Measurements from ENCODE around the gene HPSE. TPM values are rescaled to one million over a fixed set of nuclear protein-coding genes. Genes with fewer than 3 reads are reported as not detected.
A peak's percentile ranks its signal among the peaks of the same experiment; 100 is the strongest.
"Not testable (repeated sequence)": the region's sequence is repeated elsewhere in the genome, so short reads cannot be mapped to it uniquely, and the experiment has no call there.

Gene HPSE
- total RNA-seq, 1 experiment from 2014 or later = 0.53 TPM

DNA sequence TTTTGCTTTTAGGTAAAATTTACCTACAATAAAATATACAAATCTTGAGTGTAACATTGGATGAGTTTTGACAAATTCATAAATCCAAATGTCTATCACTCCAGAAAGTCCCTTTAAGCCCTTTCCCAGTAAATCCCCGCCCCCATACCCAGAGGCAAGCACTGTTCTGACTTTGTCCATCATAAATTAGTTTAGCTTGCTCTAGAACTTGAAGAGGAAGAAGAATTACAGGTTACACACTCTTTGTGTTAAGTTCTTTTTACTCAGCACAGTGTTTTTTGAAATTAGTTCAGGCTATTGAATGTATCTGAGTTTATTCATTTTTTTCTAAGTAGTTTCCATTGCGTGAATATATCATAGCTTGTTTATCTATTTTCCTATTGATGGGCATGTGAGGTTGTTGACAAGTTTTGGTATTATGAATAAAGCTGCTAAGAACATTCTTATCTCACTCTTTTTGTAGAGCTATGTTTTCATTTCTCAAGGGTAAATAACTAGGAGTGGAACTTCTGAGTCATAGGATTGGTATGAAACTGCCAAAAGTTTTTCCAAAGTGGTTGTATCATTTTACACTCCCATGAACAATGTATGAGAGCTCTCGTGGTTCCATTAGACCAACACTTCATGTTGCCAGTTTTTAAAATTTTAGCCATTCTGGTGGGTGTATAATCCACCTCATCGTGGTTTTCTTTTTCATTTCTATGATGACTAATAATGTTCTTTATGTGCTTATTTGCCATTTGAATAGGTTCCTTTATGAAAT lies 22.4 kb upstream of the HPSE start:
- no peak overlapping the region for H3K4me3 ChIP-seq
- H3K27ac ChIP-seq = peak overlapping the region; percentile 55
- no peaks in the 10 kb centered on the region for H3K27me3 ChIP-seq
- H3K9me3 ChIP-seq (replicated peaks) = no peaks in the 10 kb centered on the region
- no peaks in the 10 kb centered on the region for H3K36me3 ChIP-seq
- peak in 1 of 2 experiments; percentile 82 for DNase-seq
- H3K4me1 ChIP-seq = peaks cover 25% of the 10 kb centered on the region

DNA sequence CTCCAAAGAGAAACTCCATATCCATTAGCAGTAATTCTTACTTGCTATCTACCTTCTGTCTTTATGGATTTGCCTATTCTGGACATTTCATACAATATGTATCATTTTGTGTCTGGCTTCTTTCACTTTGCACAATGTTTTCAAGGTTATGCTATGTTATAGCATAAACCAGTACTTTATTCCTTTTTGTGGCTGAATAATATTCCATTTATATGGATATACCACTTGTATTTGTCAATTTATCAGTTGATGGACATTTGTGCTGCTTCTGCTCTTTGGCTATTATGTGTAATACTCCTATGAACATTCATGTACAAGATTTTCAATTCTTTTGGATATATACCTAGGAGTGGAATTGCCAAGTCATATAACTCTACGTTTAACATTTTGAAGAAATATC lies 18.9 kb upstream of the HPSE start:
- Histone ChIP-seq H3K27ac (no peak overlapping the region), H3K4me1 (peaks cover 20% of the 10 kb centered on the region), H3K9me3 (replicated peaks) (no peaks in the 10 kb centered on the region), H3K4me3 (no peak overlapping the region), H3K36me3 (no peaks in the 10 kb centered on the region), H3K27me3 (no peaks in the 10 kb centered on the region)
- no peak for DNase-seq

DNA sequence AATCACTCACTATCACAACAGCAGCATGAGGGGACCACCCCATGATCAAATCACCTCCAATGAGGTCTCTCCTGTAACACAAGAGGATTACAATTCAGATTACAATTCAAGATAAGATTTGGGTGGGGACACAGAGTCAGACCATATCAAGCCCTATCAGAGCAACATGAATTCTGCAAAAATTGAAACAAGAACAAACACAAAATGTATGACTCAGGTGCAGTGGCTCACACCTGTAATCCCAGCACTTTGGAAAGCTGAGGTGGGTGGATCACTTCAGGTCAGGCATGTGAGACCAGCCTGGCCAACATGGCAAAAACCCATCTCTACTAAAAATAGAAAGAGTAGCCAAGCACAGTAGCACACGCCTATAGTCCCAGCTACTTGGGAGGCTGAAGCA lies 13.4 kb upstream of the HPSE start:
- no peak for DNase-seq
- H3K4me3 ChIP-seq = no peak overlapping the region
- no peak overlapping the region for H3K27ac ChIP-seq
- no peaks in the 10 kb centered on the region for H3K9me3 ChIP-seq (replicated peaks)
- no peaks in the 10 kb centered on the region for H3K27me3 ChIP-seq
- no peaks in the 10 kb centered on the region for H3K4me1 ChIP-seq
- no peaks in the 10 kb centered on the region for H3K36me3 ChIP-seq

DNA sequence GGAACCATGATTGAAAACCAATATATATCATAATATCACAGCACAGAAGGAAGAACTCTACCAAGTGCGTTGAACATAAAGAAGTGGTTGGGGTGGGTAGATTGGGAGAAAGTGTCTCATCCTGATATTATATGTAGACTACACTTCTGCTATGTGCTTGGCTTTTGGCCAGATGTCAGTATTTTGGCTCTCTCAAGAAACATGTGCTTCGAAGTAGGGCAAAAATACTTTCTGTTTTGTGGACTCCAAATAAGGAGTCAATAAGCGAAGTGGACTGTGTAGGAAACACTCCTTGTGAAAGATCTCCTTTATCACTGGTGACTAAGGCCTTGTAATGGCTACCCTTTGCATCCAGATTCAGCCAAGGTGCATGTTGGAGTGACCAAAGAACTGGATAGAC lies 7.8 kb upstream of the HPSE start:
- Histone ChIP-seq H3K27ac (no peak overlapping the region), H3K4me1 (0 out of 2 replicates have a peak, but pooled peaks cover 3% of the 10 kb centered on the region), H3K4me3 (no peak overlapping the region), H3K27me3 (no peaks in the 10 kb centered on the region), H3K36me3 (no peaks in the 10 kb centered on the region), H3K9me3 (replicated peaks) (no peaks in the 10 kb centered on the region; the same call in 1 of the 2 replicates)
- no peak for DNase-seq

DNA sequence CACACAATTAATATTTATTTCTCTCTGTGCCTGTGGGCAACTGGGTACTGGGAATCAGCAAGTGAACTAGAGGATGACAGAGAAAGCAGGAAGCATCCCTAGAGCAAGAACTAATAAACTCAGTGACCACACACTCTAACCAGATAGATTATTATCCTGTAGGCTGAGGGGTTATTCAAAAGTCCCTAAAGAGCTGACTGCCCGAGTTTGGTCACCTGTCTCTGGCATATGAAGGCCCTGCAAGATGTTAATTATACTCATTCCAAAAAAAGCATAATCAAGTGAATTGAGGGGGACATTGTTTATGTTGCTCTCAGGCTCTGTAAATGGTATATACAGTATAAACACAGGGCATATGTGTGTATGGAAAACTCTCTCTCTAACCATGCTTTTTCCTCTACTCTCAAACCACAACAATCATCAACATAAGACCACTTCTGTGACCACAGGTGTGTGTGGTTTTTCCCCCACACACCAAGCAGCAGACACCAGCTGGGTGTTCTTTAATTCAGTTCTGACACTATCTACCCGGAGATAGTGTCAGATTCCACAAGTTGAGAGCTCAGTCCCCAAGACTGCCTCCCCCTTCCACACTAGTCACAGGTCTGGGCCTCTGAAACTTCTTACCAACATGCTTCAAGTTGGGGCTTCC lies 6.2 kb upstream of the HPSE start:
- Histone ChIP-seq H3K9me3 (replicated peaks) (no peaks in the 10 kb centered on the region; the same call in 1 of the 2 replicates), H3K27me3 (peaks cover 2% of the 10 kb centered on the region; the same call in 1 of the 2 replicates), H3K4me3 (no peak overlapping the region), H3K27ac (no peak overlapping the region), H3K4me1 (0 out of 2 replicates have a peak, but pooled peaks cover 3% of the 10 kb centered on the region), H3K36me3 (no peaks in the 10 kb centered on the region)
- peak in 1 of 2 experiments; percentile 22 for DNase-seq

DNA sequence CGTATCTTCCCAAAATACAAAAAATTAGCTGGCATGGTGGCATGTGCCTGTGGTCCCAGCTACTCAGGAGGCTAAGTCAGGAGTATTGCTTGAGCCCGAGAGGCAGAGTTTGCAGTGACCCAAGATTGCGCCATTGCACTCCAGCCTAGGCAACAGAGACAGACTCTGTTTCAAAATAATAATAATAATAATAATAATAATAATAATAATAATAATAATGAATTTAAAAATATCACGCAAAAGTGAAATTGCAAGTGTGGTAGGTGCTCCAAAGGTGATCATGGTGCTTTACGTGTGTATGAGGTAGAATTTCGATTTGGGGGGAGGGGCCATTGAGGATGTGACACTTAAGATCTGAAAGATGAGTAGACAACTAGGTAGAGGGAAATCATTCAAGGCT lies 4.9 kb upstream of the HPSE start:
- no peaks in the 10 kb centered on the region; the same call in 1 of the 2 replicates for H3K9me3 ChIP-seq (replicated peaks)
- DNase-seq = no peak
- H3K36me3 ChIP-seq = no peaks in the 10 kb centered on the region
- H3K4me1 ChIP-seq = peaks cover 3% of the 10 kb centered on the region; the same call in 1 of the 2 replicates
- no peak overlapping the region for H3K4me3 ChIP-seq
- H3K27ac ChIP-seq = no peak overlapping the region
- peaks cover 5% of the 10 kb centered on the region; the same call in 1 of the 2 replicates for H3K27me3 ChIP-seq

DNA sequence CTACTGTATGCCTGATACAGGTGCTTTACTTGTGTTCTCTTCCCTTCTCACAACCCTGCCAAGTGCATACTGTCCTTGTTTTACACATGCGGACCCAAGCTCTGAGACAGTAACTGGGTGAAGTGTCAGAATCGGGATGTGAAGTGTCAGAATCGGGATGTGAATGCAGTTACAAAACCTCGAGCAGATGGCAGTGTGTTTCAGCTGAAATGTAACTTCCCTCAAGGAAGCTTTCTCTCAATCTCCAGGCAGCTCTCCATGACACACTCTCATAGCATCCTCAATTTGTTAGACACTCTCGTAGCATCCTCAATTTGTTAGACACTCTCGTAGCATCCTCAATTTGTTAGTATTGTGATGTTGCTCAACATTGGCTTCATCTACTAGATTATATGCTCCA lies 1.1 kb upstream of the HPSE start:
- no peaks in the 10 kb centered on the region for H3K36me3 ChIP-seq
- H3K4me3 ChIP-seq = no peak overlapping the region
- no peak overlapping the region for H3K27ac ChIP-seq
- H3K9me3 ChIP-seq (replicated peaks) = no peaks in the 10 kb centered on the region; the same call in 1 of the 2 replicates
- H3K4me1 ChIP-seq = peaks cover 4% of the 10 kb centered on the region; the same call in 1 of the 2 replicates
- peaks cover 17% of the 10 kb centered on the region for H3K27me3 ChIP-seq
- no peak for DNase-seq

DNA sequence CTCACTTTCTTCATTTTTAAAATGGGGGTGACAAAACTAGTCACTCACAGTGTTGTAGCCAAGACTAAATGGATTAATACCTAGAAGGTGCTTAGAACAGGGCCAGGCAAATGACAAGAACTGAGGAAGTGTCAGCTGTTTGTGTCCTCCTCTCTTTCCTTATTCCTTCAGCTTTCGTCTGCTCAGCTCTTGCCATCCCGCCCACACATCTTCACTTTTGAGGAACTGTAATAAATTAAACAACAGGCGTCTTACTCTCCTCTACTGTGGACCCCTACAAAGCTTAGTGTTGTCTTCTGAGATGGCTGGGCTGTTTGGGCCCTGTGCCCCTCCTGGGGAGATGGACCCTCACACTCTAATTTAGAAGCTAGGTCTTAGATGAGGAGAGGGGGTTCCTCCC lies 2.7 kb downstream of the HPSE start:
- H3K27me3 ChIP-seq = peaks cover 17% of the 10 kb centered on the region
- H3K4me1 ChIP-seq = peaks cover 4% of the 10 kb centered on the region; the same call in 1 of the 2 replicates
- H3K27ac ChIP-seq = no peak overlapping the region
- H3K4me3 ChIP-seq = no peak overlapping the region
- DNase-seq = no peak
- no peaks in the 10 kb centered on the region for H3K9me3 ChIP-seq (replicated peaks)
- no peaks in the 10 kb centered on the region for H3K36me3 ChIP-seq

DNA sequence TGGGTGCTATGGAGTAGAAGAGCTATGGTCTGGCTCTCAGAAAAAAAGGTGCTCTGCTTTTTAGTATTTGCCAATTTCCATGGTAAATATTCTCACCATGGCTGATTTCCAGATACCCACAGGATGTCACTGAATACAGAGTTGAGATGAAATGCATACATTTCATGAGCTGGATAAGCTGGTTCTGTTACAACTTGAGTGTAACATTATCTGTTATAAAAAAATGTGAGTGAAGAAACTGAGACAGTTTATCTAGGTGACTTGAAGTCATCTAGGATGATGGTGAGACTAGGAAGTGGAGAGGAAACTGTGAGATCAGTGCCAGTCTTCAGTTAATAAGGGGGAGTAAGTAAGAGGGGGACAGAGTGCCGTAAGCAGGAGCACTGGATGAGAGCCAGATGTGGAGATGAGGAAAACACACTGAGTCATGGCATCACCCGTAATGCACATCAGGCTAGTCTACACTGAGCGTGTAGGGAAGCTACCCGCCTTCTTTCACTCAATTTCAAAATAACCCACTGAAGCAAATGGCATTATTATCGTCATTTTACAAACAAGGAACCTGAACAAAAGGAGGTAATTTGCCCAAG lies 5.0 kb downstream of the HPSE start:
- Histone ChIP-seq H3K4me3 (no peak overlapping the region), H3K36me3 (no peaks in the 10 kb centered on the region), H3K4me1 (peaks cover 4% of the 10 kb centered on the region; the same call in 1 of the 2 replicates), H3K9me3 (replicated peaks) (no peaks in the 10 kb centered on the region), H3K27me3 (peaks cover 12% of the 10 kb centered on the region), H3K27ac (no peak overlapping the region)
- DNase-seq = no peak

DNA sequence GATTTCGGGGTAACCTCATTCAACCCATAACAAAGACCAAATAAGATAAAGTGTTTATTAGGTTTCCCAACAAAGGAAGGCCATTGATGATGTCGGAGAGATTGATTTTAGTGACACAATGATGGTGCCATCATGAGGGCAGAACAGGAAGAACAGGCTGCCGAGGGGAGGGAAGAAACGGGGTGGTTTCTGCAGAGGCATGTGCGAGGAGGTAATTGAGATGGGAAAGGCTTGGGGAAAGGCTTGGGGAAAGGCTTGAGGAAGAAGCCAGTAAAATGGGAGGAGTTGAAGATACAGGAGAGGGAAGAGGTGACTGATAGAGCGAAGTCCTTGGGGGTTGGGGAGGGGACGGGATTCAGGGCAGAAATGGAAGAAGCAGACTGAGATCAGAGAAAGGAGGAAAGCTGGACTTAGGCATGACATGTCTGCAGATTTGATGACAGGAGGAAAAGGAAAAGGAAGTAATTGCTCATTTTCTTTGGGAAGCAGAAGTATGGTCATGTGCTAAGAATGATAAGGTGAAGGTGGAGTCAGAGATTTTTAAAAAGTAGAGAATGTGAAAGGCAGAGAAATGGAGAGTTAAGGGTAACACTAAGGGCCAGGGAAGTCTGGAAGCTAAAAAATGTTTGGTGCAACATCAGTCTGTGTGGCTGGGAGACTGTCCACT lies 6.0 kb downstream of the HPSE start:
- H3K27me3 ChIP-seq = peaks cover 4% of the 10 kb centered on the region; the same call in 1 of the 2 replicates
- no peaks in the 10 kb centered on the region for H3K36me3 ChIP-seq
- no peaks in the 10 kb centered on the region for H3K9me3 ChIP-seq (replicated peaks)
- no peaks in the 10 kb centered on the region for H3K4me1 ChIP-seq
- H3K27ac ChIP-seq = no peak overlapping the region
- peak in 1 of 2 experiments; percentile 14 for DNase-seq
- H3K4me3 ChIP-seq = no peak overlapping the region

DNA sequence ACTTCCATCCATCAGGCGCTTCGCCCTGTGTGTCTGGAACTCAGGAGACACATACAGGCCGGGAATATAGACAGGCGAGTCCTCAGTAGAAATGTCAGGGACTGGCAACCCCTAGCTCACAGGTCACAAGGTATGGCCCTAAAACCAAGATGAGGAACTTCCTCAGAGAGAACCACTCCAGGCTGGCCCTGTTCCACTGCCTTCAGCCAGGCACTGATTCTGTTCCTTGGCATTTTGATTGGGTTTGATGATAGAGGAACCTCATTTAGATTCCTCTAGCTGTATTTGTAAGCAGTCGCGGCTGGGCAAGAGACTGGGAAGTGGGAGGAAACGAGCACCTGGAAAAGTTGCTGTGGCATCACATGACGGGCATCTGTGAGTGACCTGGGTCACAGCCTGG lies 8.1 kb downstream of the HPSE start:
- Histone ChIP-seq H3K27ac (no peak overlapping the region), H3K4me1 (no peaks in the 10 kb centered on the region), H3K4me3 (no peak overlapping the region), H3K9me3 (replicated peaks) (no peaks in the 10 kb centered on the region), H3K27me3 (no peaks in the 10 kb centered on the region; the same call in 1 of the 2 replicates), H3K36me3 (no peaks in the 10 kb centered on the region)
- no peak for DNase-seq

DNA sequence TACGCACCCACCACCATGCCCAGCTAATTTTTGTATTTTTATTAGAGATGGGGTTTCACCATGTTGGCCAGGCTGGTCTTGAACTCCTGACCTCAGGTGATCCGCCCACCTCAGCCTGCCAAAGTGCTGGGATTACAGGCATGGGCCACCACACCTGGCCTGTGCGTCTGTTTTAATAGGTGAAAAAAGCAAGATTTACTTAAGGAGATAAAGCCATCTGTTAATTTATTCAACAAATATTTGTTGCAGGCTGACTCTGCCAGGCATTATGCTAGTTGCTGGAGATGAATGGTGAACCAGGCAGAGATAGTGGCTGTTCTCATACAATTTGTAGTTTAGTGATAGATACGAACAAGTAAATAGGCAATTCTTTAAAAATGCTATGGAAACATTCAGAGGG lies 9.3 kb downstream of the HPSE start:
- H3K36me3 ChIP-seq; H3K4me1 ChIP-seq; DNase-seq; H3K27ac ChIP-seq; H3K9me3 ChIP-seq (replicated peaks); H3K27me3 ChIP-seq; H3K4me3 ChIP-seq: not testable (repeated sequence)

DNA sequence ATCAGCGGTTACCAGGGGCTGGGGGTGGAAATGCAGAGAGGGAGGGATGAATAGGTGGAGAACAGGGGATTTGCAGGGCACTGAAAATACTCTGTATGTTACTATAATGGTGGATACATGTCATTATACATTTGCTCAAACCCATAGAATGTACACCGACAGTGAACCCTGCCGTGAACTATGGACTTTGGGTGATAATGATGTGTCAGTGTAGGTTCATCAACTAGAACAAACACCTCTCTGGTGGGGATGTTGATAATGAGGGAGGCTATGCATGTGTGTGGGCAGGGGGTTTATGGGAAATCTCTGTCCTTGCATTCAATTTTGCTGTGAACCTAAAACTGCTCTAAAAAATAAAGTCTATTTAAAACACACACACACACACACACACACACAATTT lies 11.5 kb downstream of the HPSE start:
- Histone ChIP-seq H3K27ac (no peak overlapping the region), H3K4me3 (no peak overlapping the region), H3K9me3 (replicated peaks) (no peaks in the 10 kb centered on the region), H3K4me1 (no peaks in the 10 kb centered on the region), H3K27me3 (no peaks in the 10 kb centered on the region; the same call in 1 of the 2 replicates), H3K36me3 (no peaks in the 10 kb centered on the region)
- no peak for DNase-seq

DNA sequence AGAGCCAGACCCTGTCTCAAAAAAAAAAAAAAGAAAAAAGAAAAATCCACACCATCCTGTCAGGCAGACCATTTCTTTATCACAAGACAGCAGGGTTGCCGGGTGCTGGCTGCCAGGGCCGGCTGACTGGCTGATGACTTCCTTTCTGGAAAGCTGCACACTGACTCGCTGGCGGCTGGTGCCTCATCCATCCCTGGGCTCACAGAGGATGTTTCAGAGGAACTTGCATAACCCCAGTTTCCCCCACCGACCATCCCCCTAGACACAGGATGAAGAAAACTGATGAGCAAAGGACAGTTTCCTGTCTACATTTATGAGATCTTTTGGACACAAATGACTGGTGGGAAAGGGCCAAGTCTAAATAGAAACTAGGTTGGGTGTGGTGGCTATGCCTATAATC lies 14.1 kb downstream of the HPSE start:
- Histone ChIP-seq H3K27me3 (no peaks in the 10 kb centered on the region), H3K27ac (no peak overlapping the region), H3K4me1 (no peaks in the 10 kb centered on the region), H3K4me3 (no peak overlapping the region), H3K9me3 (replicated peaks) (no peaks in the 10 kb centered on the region), H3K36me3 (no peaks in the 10 kb centered on the region)
- DNase-seq = no peak

DNA sequence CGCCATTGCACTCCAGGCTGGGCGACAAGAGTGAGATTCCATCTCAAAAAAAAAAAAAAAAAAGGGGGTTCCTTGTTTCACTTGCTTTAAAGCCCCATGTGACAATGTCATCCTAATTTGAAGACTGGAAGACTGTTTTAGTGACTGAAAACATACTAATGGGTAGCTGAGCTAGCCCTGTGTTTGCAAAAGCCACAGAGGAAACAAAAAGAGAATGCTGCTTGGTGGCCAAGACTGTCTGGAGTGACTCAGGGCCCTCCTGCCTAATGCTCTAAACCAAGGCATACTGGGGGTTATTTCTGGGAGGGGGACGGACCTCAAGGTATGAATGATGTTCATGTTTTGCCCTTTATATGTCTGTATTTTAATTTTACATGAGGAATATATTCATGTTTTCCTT lies 16.0 kb downstream of the HPSE start:
- Histone ChIP-seq H3K4me1 (no peaks in the 10 kb centered on the region), H3K4me3 (no peak overlapping the region)

More for the DNA sequence above, 16.0 kb downstream of the HPSE start:
- Histone ChIP-seq H3K9me3 (replicated peaks) (no peaks in the 10 kb centered on the region), H3K27ac (no peak overlapping the region), H3K36me3 (no peaks in the 10 kb centered on the region), H3K27me3 (no peaks in the 10 kb centered on the region)
- no peak for DNase-seq
